GM20431 (cell line): ENCODE measurements around the gene ARHGEF7.

Experiments used
- in situ Hi-C: fragments of 300-500 bp; cut with MseI, MboI; formaldehyde crosslinking; loops from one replicate; pipeline ENCODE4 v1.15.0; 2020; ENCODE audit warnings: low sequenced_read_pairs; ENCODE audit not compliant: unreplicated experiment

The ARHGEF7 gene

DNA sequence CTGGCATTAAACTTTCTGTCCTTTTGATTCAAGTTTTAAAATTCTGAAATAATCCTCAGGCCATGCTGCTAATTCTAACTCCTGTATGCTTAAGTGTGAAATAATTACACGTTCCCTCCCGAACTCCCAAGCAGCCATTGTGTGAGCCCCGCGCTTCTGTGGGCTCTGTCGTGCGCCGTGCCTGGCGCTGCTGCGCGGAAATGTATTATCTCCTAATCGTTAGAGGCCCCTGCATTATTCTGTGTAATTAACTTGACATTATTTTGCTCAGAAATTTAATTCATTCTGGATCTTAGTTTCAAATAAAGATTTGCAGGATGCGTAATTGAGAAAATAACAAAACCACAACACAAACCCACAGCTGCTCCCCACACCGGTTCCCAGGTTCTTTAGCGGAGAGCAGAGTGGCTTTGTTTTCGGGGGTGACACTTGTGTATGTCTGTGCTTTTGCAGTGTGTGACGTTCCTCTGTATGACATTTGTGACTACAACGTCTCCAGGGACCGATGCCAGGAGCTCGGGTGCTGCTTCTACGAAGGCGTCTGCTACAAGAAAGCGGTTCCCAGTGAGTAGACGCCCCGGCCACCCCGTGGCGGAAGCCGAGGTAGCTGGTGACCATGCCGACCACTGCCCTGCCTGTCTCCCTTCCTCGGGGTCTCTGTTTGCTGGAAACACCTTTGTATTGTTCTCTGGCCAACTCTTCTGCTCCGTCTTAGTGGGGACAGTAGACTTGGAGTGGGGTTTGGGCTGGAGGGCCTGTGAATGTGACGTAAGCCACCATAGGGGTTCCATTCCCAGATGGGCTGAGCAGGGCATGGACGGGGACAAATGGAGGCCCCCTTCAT is 212.8 kb downstream of the ARHGEF7 start:
- in situ Hi-C loops = no loop called here

DNA sequence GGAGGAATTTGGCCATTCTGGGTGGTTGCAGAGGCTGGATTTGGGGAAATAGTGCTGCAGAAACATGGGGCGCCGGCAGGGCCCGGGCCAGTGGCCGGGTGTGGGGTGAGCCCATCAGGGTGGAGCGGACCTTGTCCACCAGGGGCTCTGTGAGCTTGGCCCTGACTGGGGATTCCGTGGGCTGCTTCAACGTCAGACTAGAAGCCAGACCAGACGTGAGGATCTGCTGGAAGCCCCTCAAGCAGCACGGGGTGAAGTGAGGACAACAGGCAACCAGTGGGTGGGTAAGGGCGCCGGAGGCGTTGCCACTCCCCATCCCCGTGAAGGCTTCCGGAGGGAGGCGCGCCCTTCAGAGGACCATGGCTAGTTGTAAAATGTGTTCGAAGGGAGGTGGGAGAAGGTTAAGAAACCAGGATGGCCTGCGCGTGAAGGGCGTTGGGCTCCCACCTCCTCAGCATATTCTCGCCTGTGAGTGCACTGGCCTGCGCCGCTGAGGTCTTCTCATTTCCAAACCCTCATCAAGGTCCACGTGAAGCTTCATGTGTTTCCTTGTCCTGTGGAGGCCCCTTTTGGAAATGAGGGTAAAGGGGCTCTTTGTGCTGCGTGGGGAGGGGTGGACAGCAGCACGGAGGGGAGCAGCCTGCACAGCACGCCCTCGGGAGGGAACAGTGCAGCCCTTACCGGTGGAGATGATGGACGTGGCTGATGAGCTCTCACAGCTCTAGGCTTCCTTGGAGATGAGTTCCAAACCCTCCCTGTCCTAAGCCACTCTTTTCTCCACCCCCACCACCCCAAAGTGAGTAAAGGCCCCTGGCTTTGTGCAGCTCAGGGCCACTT is 213.7 kb downstream of the ARHGEF7 start:
- in situ Hi-C loops = no loop called here

DNA sequence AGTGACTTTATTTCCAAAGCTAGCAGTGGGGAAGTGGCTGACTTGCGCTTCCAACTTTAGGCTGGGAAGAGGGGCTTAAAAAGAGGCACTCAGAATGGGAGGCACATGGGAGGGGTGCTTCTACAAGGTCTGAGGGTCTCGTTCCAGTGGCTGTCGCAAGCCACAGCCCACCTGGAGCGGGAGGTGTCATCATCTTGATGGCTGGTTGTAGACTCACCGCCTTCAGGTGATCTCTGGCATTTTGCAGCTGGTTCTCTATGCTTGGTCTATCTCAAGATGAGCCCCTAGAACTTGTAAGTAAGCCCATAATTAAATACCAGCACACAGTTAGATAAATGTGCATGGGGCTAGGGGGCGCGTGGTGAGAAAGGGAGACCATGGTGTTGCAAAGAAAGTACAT is 214.5 kb downstream of the ARHGEF7 start:
- in situ Hi-C loops = no loop called here

DNA sequence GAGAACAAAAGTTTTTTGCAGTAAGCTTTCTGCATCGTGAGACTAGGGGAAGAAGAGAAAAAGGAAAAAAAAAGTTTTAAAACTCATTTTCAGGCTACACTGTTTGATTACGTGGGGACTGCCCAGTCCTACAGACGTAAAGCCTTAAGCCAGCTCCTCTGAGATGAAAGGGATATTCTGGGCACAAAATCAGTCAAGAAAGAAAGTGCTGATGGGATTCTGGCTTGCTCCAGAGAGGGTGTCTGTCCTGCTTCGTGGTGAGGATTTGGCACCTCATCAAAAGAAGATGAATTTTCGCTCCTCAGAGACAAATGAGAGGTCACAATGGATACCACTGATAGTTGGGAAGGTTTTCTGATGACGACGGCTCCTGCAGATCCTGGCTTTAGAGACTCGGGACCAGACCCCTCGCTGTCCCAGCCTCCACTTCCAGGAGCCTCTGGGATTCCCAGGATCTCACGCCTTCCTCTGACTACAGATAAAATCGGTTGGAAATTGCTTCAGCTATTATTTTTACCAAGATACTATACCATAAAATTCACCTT is 215.0 kb downstream of the ARHGEF7 start:
- in situ Hi-C loops = no loop called here

DNA sequence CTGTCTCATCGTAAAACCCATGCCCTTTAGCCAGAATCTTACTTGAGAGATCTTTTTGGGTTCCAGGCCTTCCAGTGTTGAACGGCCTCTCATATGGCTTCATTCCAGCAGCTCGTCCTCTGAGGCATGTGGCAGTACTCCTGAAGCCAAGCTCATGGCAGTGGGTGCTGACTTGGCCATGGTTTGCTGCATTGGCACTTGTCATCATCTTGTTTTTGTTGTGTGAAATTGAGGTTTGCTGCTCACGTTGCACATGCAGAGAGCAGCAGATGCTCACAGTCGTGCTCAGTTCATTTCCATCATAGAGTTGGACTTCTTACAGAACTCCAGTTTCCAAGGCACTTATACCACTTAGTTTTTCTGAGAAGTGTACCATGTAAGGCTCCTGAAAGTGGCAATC is 220.2 kb downstream of the ARHGEF7 start:
- in situ Hi-C loops = no loop called here

DNA sequence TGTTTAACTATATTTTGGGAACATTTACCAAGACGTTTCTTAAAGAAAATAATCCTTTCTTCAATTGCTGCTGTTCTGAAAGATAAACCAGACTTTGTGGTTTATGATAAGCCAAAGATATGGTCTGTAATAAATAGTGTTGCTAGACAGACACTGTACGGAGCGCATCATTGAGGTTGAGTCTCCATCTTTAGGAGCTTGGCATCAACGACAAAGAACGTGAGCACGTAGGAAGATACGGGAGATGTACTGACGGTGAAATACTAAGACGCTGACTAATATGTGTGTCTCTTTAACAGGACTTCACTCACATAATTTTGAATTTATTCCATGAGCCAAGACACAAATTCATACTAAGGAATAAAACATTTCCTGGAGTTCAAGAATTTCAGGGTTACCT is 221.6 kb downstream of the ARHGEF7 start:
- in situ Hi-C loops = no loop called here

DNA sequence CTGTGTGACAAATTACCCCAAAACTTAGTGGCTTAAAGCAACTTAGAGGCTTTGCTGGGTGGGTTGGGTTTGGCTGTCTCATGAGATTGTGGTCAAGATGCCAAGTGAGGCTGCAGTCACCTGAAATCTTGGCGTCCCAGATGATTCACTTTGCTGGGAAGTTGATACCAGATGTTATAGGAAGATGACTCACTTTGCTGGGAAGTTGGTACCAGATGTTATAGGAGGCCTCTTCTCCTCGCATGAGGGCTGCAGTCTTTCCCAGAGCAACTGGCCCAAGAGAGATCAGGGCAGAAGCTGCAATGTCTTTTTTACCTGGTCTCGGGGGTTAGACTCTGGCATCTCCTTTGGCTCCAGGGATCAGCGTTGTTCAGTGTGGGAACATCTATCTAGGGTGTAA is 222.1 kb downstream of the ARHGEF7 start:
- in situ Hi-C loops = no loop called here

DNA sequence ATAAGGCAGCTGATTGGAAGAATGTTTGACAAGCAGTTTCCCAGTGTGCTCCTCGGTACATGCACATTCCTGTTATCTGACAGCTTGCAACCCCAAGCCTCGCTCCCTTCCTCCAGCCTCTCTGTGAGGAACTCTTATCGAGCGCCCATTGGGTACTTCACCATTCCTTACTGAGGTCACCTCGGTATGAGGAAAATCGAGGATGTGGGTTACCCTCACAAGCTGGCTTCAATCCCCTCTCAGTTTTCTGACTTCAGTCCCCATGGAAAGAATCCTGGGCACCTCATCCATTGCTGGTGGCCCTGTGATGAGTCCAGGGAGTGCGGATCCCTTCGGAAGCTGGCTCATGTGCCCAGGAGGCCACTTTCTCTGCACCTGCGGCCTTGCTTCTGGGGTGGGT is 222.6 kb downstream of the ARHGEF7 start:
- in situ Hi-C loops = no loop called here

DNA sequence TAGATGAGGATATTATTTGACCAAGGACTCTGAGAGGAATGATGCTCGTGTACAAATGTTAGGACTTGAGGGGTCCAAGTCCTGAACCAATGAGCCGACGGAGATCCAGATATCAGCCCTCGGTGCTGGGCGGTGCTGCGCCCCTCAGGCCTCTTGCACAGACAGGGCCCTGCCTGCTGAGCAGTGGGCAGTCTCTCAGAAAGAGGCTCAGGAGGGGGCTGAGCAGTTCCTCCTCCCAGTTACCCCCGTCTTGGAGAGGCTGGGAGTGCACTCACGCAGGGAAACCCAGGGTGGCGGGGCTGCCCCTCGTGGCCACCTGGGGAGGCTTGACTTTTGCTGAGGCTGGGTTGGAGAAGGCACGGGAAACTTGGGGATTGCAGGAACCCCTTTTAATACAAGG is 223.7 kb downstream of the ARHGEF7 start:
- in situ Hi-C loops = no loop called here

DNA sequence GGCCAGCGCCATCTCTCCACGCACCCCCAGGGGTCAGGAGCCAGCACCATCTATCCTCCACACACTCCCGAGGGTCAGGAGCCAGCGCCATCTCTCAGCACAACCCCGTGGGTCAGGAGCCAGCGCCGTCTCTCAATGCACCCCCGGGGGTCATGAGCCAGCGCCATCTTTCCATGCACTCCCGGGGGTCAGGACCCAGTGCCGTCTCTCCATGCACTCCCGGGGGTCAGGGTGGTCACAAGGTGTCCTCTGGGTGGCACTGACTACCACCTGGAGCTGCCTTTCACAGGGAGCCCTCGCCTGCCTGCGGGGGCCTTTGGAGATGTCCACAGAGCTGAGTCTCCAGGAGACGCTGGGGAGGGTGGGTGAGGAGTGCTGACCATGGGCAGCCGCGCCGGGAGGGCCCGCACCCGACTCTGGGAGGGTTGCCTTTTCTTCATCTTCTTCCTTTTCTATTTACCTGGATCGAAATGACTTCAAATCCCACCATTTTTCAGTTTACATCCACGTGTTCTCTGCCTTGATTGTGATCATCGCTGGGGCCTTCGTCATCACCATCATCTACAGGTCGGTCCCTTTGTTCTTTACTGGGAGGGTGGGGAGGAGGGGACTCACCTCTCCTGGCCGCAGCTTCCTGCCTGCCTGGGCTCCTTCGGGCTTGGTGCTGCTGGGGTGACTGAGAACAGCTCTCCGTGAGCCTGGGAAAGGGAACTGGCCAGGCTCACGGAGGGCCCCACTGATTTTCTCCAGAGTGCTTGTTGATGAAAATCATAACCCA is 224.4 kb downstream of the ARHGEF7 start:
- in situ Hi-C loops = no loop called here

DNA sequence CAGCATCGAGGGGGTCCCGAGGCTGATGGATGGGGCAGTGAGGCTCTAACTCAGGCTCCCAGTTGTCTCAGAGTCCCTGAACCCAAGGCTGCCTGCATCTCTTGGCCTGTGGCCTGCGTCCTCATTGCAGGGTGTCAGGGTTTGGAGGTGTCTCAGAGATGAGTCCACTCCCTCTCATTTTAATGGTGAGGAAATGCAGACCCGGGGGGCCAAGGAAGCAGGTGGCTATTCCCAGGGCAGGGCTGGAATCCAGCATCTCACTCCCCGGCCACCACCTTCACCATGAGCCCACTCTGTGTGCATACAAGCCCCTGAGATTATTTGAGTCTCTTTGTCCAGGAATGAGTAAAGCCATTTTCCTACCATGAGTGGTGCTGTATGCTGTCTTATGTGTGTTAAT is 226.8 kb downstream of the ARHGEF7 start:
- in situ Hi-C loops = no loop called here

DNA sequence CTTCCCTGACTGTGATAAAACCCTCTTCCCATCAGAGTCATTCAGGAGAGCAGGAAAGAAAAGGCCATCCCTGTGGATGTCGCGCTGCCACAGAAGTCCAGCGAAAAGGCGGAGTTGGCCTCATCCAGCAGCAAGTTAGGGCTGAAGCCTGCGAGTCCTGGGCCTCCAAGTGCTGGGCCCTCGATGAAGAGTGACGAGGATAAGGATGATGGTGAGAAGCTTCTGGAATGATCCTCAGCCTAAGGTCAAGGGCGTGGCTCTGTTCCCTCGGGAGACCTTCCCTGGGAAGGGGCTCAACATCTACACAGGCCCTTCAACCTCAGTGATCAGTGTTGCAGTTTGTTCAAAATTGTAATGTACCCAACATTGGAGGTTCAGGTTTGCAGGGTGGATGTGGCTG is 227.6 kb downstream of the ARHGEF7 start:
- in situ Hi-C loops = no loop called here

DNA sequence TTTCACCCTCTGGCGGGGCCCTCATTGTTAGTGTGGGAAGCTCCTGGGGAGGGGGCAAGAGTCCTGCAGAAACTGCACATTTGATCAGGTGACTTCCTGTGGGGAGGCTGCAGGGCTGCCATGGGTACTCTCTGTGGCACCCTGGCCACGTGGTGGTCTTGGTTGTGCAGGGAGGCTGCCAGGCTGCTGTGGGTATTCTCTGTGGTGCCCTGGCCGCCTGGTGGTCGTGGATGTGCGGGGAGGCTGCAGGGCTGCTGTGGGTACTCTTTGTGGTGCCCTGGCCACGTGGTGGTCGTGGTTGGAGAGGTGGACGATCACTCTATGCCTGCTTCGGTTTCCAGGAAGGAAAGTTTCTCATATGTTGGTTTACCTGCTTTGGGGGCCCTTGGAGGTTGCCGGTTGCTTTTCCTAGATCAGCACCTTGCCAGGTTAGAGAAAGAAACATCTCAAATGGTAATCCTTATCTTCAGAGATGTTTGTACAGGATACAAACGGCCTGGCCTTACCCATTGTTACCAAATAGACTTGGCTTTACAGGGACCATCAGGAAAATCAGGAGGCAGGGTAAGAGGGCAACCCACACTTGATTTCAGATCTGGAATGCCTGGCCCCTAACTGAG is 228.2 kb downstream of the ARHGEF7 start:
- in situ Hi-C loops = no loop called here

DNA sequence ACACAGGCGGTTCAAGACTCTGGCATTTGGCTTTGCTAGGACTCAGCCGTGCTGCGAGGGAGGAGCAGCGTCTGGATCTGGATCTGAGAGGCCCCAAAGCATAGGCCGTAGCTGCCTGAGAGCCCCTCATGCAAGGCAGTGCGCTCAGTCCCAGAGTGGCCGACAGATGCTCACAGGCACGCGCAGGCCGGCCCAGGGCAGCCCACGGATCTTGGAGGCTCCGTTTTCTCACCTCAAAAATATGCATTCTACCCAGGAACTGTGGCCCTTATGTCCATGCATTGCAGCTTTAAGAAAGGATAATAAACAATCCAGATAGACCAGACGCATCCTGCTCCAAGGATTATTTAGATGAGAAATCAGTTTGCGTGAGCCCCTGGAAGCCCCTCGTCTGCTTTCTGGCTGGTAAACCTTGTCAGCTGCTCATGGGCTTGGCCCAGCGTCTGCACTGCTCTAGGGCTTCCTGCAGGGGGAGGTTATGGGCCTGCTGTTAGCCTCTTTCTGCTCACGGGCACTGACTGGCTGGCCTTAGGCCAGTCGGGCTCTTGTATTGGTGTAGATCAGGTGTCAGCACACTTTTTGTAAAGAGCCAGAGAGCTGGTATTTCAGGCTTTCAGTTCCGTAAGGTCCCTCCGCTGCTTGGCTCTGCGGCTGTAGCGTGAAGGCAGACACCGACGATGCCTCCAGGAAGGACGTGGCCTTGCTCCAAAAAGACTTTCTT is 229.5 kb downstream of the ARHGEF7 start:
- in situ Hi-C loops = no loop called here

DNA sequence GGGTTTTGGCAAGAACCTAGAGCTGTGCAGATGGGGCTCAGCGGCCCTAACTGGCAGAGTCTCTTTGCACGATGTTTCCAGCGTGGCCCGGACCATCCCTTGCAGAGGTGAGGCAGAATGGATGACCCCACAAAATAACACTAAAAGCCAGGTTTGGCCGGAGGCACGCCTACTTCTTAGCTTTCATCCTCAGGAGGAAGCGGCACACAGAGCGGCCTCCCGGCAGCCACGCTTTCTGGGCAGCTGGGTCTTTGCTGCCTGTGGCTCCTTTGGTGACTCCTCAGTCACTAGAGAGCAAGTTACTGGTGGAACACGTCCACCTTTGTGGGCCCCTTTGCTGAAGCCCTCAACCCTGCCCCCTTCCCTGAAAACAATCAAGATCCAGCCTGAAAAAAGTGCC is 230.6 kb downstream of the ARHGEF7 start:
- in situ Hi-C loops = no loop called here

DNA sequence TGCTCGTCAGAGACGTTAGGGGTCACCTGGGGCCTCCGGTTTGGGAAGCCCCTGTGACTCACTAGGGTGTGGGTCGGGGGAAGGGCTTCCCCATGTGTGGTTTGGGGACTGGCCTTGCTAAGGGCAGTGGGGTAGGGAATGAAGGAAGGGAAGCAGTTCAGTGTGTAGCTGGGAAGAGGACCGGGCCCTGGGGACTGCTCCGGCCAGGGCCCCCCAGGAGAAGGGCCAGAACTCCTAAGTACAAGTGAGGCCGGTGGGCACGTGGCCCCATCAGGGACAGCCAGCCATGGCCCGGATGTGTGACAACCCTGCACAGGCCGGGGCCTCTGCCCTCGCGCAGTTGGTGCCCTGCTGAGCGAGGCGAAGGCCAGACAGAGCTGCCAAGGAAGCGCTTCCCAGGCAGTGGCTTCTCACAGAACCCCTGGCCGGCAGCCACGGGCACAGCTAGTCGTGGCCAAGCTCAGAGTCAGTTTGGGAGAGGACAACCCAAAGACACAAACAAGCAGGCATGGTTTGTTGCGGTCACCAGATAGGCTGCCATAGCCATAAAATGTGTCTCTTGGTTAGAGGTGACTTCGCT is 231.1 kb downstream of the ARHGEF7 start:
- in situ Hi-C loops = no loop called here

DNA sequence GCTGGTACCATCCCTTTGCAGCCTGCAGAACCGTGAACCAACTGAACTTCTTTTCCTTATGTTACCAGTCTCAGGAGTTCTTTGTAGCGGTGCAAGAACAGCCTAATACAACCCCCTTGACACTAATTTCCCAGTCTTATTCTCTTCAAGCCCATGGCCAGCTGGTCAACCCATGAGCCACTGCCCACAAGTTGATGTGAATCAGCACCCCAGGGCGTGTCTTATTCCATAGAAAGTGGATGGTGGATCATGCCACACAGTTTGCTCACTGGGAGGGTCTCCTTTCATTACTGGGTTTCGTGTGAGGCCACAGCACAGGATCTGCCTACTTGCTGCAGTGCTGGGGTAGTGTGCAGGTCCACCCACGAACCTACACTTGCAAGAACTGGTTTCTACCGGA is 232.3 kb downstream of the ARHGEF7 start:
- in situ Hi-C loops = no loop called here

DNA sequence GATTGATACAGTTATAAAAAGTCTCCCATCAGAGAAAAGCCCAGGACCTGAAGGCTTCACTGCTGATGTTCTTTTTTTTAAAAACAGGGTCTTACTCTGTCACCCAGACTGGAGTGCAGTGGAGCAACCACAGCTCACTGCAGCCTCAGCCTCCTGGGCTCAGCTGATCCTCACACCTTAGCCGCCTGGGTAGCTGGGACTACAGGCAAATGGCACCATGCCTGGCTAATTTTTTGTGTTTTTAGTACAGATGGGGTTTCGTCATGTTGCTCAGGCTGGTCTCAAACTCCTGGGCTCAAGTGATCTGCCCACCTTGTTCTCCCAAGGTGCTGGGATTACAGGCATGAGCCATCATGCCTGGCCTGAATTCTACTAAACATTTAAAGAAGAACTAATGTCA is 238.4 kb downstream of the ARHGEF7 start:
- in situ Hi-C loops = no loop called here

DNA sequence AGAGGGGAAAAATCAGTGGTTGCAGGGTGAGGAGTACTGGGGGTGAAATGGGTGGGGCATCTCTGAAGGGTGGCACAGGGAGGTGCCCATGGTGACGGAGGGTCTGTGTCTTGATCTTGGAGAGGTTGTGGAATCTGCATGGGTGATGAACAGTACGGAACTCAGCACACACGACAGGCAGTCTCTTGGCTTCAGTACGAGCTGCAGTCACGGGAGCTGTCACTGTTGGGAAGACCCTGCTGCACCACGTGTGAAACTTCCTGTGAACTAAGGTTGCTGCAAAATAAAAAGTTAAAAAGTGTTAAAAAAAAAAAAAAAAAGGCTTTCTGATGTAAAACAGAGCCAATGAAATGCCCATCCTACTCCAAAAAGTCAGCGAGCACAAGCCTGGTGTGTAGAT is 239.7 kb downstream of the ARHGEF7 start:
- in situ Hi-C loops = no loop called here
